HepG2 (cell line): ENCODE data around the gene ZNF160. TPM values are rescaled to one million over a fixed set of nuclear protein-coding genes. Genes with fewer than 3 reads are reported as not detected.

Experiments
- ATAC-seq: fragments of 200-7000 bp; cut with Tn5 transposase; 3 replicates; pipeline ENCODE4 v1.9.1; 2020; ENCODE audit warnings: mild to moderate bottlenecking, moderate library complexity
- BruUV-seq: library from RNA; stranded (reverse); fragments of 400-500 nt; replicated peaks from 2 replicates; lab custom pipeline; 2021; lab: Mats Ljungman, UMichigan
- CTCF ChIA-PET: fragments of 300-600 bp; formaldehyde crosslinking; extraction: SDS; loops from one replicate; lab custom pipeline; 2021; ENCODE audit warnings: low total read pairs, inconsistent platforms, low intra/inter-chr PET ratio; lab: Yijun Ruan, JAX
- POLR2A ChIA-PET: fragments of 350-600 bp; sonication (Branson Sonifier 250); formaldehyde crosslinking; loops from one replicate; lab custom pipeline; 2020; ENCODE audit warnings: antibody characterized with exemption, inconsistent platforms; lab: Yijun Ruan, JAX
- DNase-seq: peaks from one replicate; pipeline ENCODE4 v3.0.0-alpha.2; 2015; ENCODE audit warnings: low spot score
- FAIRE-seq: peaks from 3 replicates; lab custom pipeline; 2011; peaks lifted over from hg19 to GRCh38; lab: Jason Lieb, UNC
- H2AFZ ChIP-seq: one replicate; pipeline ENCODE4 v1.6.1; 2011; ENCODE audit warnings: low read length, inconsistent platforms
- H3K27ac ChIP-seq: fragments of 300-600 bp; 3 replicates; pipeline ENCODE4 v1.8.0; 2011; ENCODE audit warnings: mixed run types, mild to moderate bottlenecking, mixed read lengths, low read length, inconsistent platforms; ENCODE audit not compliant: insufficient read depth; ENCODE audit errors: extremely low read length
- H3K27me3 ChIP-seq, 2 experiments: fragments of 200-600 bp in 1 of 2; 2 replicates in 1 of 2; 3 replicates in 1 of 2; pipeline versions ENCODE4 v1.6.0 to v1.8.0; 2011; ENCODE audit warnings: low read length in 2 of 2, mild to moderate bottlenecking in 2 of 2, moderate library complexity in 2 of 2, inconsistent platforms in 1 of 2; ENCODE audit not compliant: insufficient read depth in 2 of 2, control insufficient read depth in 1 of 2
- H3K36me3 ChIP-seq, 2 experiments: fragments of 200-600 bp in 1 of 2; replicated peaks in 1 of 2; 2 replicates in 1 of 2; 3 replicates in 1 of 2; pipeline versions ENCODE4 v1.5.1 to v1.8.0; 2011; ENCODE audit warnings: low read length in 2 of 2, inconsistent platforms in 1 of 2; ENCODE audit not compliant: insufficient read depth in 2 of 2, control insufficient read depth in 1 of 2
- H3K4me1 ChIP-seq: 2 replicates; pipeline ENCODE4 v1.5.1; 2012; ENCODE audit warnings: low read length, inconsistent platforms; ENCODE audit not compliant: insufficient read depth
- H3K4me2 ChIP-seq: 2 replicates; pipeline ENCODE4 v1.6.0; 2011; ENCODE audit warnings: low read depth, low read length, inconsistent platforms
- H3K4me3 ChIP-seq, 3 experiments: fragments of 200-600 bp in 1 of 3; sonication (generic), shearing (Covaris generic) in 1 of 3; replicated peaks in 1 of 3; 2 replicates each; pipeline ENCODE4 v1.5.1; 2011 to 2016; ENCODE audit warnings: low read length in 3 of 3, inconsistent platforms in 2 of 3, low read depth in 2 of 3, mild to moderate bottlenecking in 2 of 3, control low read depth in 1 of 3, mixed read lengths in 1 of 3; ENCODE audit not compliant: insufficient read depth in 1 of 3
- H3K79me2 ChIP-seq: one replicate; pipeline ENCODE4 v1.6.1; 2011; ENCODE audit warnings: low read length, inconsistent platforms; ENCODE audit not compliant: insufficient read depth
- H3K9ac ChIP-seq: 2 replicates; pipeline ENCODE4 v1.6.0; 2011; ENCODE audit warnings: mild to moderate bottlenecking, low read depth, low read length, inconsistent platforms; ENCODE audit not compliant: insufficient read depth
- H3K9me3 ChIP-seq: 2 replicates; pipeline ENCODE4 v1.5.1; 2012; ENCODE audit warnings: mild to moderate bottlenecking, low read length
- H4K20me1 ChIP-seq: 2 replicates; pipeline ENCODE4 v1.6.0; 2011; ENCODE audit warnings: inconsistent platforms, mild to moderate bottlenecking, low read length, moderate library complexity; ENCODE audit not compliant: insufficient read depth
- ARID2 ChIP-seq: sonication (generic); formaldehyde crosslinking; IDR thresholded peaks from 2 replicates; pipeline ENCODE4 v1.8.1; 2022; ENCODE audit warnings: mild to moderate bottlenecking, missing genetic modification reagents, borderline replicate concordance
- DDIT3 ChIP-seq: sonication (generic); formaldehyde crosslinking; IDR thresholded peaks from 2 replicates; pipeline ENCODE4 v1.4.0; 2020; ENCODE audit warnings: mild to moderate bottlenecking, missing genetic modification reagents
- RERE ChIP-seq: IDR thresholded peaks from 2 replicates; pipeline ENCODE4 v1.6.1; 2016; ENCODE audit warnings: low read depth, missing genetic modification reagents, missing compliant biosample characterization
- SMARCC2 ChIP-seq: fragments of 450-650 bp; IDR thresholded peaks from 2 replicates; pipeline ENCODE4 v1.6.1; 2017; ENCODE audit warnings: antibody characterized with exemption, mild to moderate bottlenecking
- SRF ChIP-seq: IDR thresholded peaks from 2 replicates; pipeline ENCODE4 v1.6.1; 2011; ENCODE audit warnings: mild to moderate bottlenecking, low read depth, low read length, moderate library complexity
- TCF7L2 ChIP-seq: IDR thresholded peaks from 2 replicates; pipeline ENCODE4 v1.6.1; 2011; ENCODE audit warnings: mild to moderate bottlenecking, low read depth, low read length, moderate library complexity
- YY1 ChIP-seq: IDR thresholded peaks from 2 replicates; pipeline ENCODE4 v1.6.1; 2011; ENCODE audit warnings: low read length, low read depth, moderate library complexity, mild to moderate bottlenecking; ENCODE audit not compliant: insufficient read depth, insufficient replicate concordance
- ZBTB14 ChIP-seq: sonication (generic); formaldehyde crosslinking; IDR thresholded peaks from 2 replicates; pipeline ENCODE4 v1.4.0; 2020; ENCODE audit warnings: missing genetic modification reagents
- ZNF234 ChIP-seq: sonication (generic); formaldehyde crosslinking; conservative IDR thresholded peaks from 2 replicates; pipeline ENCODE4 v1.5.1; 2020; ENCODE audit warnings: mild to moderate bottlenecking, missing genetic modification reagents
- ZNF367 ChIP-seq: sonication (generic); formaldehyde crosslinking; IDR thresholded peaks from 2 replicates; pipeline ENCODE4 v1.4.0; 2020; ENCODE audit warnings: missing genetic modification reagents, borderline replicate concordance
- ZNF556 ChIP-seq: sonication (generic); formaldehyde crosslinking; IDR thresholded peaks from 2 replicates; pipeline ENCODE4 v1.4.0; 2020; ENCODE audit warnings: mild to moderate bottlenecking, missing genetic modification reagents, borderline replicate concordance
- ZNF776 ChIP-seq: sonication (generic); formaldehyde crosslinking; IDR thresholded peaks from 2 replicates; pipeline ENCODE4 v1.4.0; 2020; ENCODE audit warnings: mild to moderate bottlenecking, missing genetic modification reagents
- ZNF841 ChIP-seq: sonication (generic); formaldehyde crosslinking; IDR thresholded peaks from 2 replicates; pipeline ENCODE4 v1.8.1; 2023; ENCODE audit warnings: missing genetic modification reagents, borderline replicate concordance
- ZSCAN22 ChIP-seq: sonication (generic); formaldehyde crosslinking; IDR thresholded peaks from 2 replicates; pipeline ENCODE4 v1.4.0; 2020; ENCODE audit warnings: mild to moderate bottlenecking, missing genetic modification reagents
- WGBS: methylation state at CpG from one replicate; pipeline ENCODE4 v1.1.6; 2017; ENCODE audit warnings: low lambda C conversion rate; 5-methylcytosine and 5-hydroxymethylcytosine counted together
- in situ Hi-C: cut with HindIII; loops from 2 replicates; pipeline ENCODE4 v1.10.0; 2017; ENCODE audit warnings: low pct_unique_long_range_greater_than_20kb; ENCODE audit not compliant: extremely low pct_ligation_motif_present
- intact Hi-C: fragments of 100-400 bp; cut with micrococcal nuclease; formaldehyde crosslinking; loops from one replicate; pipeline ENCODE4 v1.10.0; 2022; ENCODE audit not compliant: unreplicated experiment
- polyA plus RNA-seq, 8 experiments: library from polyadenylated mRNA; depleted of rRNA in 3 of 8; stranded (reverse) in 7 of 8; unstranded in 1 of 8; fragments of >200 nt; fragmentation: Illumina TruSeq in 4 of 8; extraction: Trizol in 4 of 8; gene quantifications; 2 replicates each; pipeline versions ENCODE4 v1.2.1 to v1.2.3, GENCODE V29; 2011 to 2016; ENCODE audit warnings: low read depth in 4 of 8, missing spikeins in 1 of 8, mixed read lengths in 1 of 8; ENCODE audit not compliant: insufficient read depth in 1 of 8
- total RNA-seq, 5 experiments: library from RNA; depleted of rRNA; stranded (reverse); fragments of >200 nt; fragmentation: Illumina TruSeq; extraction: Trizol; gene quantifications; 2 replicates each; pipeline ENCODE4 v1.2.3, GENCODE V29; 2016; ENCODE audit warnings: low read depth in 1 of 5
- TF ChIP-seq, protein P1 (sequence below): sonication (generic); formaldehyde crosslinking; IDR thresholded peaks from 2 replicates; pipeline ENCODE4 v1.4.0; 2020; ENCODE audit warnings: missing genetic modification reagents

Gene ZNF160
- total and polyA plus RNA-seq, 2 of the 13 experiments (the other 11 are each of a cell fraction or from before 2014, with no cell fraction given), result 8.4 to 12.1 TPM

DNA sequence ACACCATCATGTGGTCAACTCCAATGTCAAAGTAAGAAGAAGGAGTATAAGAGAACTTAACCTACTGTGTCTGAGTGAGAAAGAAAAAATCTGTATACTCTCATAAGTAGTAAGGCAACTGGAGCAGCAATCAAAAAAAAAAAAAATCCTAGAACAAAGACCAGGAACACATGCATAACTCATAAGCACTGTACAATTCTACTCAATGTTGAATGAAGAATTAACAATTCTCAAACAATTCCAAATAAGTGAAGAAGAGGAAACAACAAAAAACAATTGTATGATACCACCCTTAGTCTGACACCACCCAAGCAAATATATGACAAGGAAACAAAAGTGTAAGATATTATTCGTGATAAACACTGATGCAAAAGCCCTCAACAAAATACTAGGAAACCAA, 24.6 kb downstream of the ZNF160 start (continued):
- TF ChIP-seq SMARCC2 (no peak), ZNF367 (CRISPR knock-in tag) (no peak), TCF7L2 (no peak), SRF (no peak)

GRCh38 chr19:53076984-53077383, 26.2 kb downstream of the ZNF160 start:
- intact Hi-C loops (no loop called here), in situ Hi-C loops (no loop called here)
- ChIA-PET CTCF (no interaction called here), POLR2A (no interaction called here)
- Histone ChIP-seq H3K9me3 (peaks cover 46% of the 10 kb centered on the region; the same call in 1 of the 2 replicates), H3K27ac (no peak overlapping the region), H3K4me1 (peaks cover 7% of the 10 kb centered on the region), H3K27me3 (no peaks in the 10 kb centered on the region; a peak in 1 of 5 replicates), H4K20me1 (no peaks in the 10 kb centered on the region), H3K4me2 (no peak overlapping the region), H3K79me2 (no peaks in the 10 kb centered on the region), H2AFZ (no peak overlapping the region), H3K9ac (no peak overlapping the region), H3K4me3 (no peak overlapping the region), H3K36me3 (peaks cover 3 to 22% of the 10 kb centered on the region in 2 experiments; a peak in 3 of 5 replicates)
- FAIRE-seq, result no peak
- 0 out of 3 replicates have a peak, but pooled peaks have one; percentile 39 for ATAC-seq
- WGBS, result 78% methylated on average over 9 of the region's 10 CpGs
- DNase-seq, result peak; percentile 14
- BruUV-seq, result no TSS peak
- TF ChIP-seq RERE (CRISPR knock-in tag), result no peak
- no peak for TF ChIP-seq ZBTB14 (CRISPR knock-in tag)
- TF ChIP-seq YY1, result no peak
- TF ChIP-seq, protein P1, sequence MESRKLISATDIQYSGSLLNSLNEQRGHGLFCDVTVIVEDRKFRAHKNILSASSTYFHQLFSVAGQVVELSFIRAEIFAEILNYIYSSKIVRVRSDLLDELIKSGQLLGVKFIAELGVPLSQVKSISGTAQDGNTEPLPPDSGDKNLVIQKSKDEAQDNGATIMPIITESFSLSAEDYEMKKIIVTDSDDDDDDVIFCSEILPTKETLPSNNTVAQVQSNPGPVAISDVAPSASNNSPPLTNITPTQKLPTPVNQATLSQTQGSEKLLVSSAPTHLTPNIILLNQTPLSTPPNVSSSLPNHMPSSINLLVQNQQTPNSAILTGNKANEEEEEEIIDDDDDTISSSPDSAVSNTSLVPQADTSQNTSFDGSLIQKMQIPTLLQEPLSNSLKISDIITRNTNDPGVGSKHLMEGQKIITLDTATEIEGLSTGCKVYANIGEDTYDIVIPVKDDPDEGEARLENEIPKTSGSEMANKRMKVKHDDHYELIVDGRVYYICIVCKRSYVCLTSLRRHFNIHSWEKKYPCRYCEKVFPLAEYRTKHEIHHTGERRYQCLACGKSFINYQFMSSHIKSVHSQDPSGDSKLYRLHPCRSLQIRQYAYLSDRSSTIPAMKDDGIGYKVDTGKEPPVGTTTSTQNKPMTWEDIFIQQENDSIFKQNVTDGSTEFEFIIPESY (CRISPR knock-in tag), result peak; percentile 44; the same call in 1 of the 2 replicates
- no peak for TF ChIP-seq ARID2 (CRISPR knock-in tag)
- no peak for TF ChIP-seq ZNF841 (CRISPR knock-in tag)
- TF ChIP-seq ZNF234 (CRISPR knock-in tag), result no peak
- TF ChIP-seq ZNF556 (CRISPR knock-in tag), result no peak
- no peak for TF ChIP-seq ZSCAN22 (CRISPR knock-in tag)
- no peak for TF ChIP-seq ZNF776 (CRISPR knock-in tag)
- no peak for TF ChIP-seq DDIT3 (CRISPR knock-in tag)
